Smooth muscle cell (in vitro differentiated cells): Measurements from ENCODE around the gene RABEP2. TPM values are rescaled to one million over a fixed set of nuclear protein-coding genes. Genes with fewer than 3 reads are reported as not detected.

Experiments
- DNase-seq: peaks from one replicate; lab custom pipeline; 2025; ENCODE audit not compliant: unreplicated experiment; lab: John Stamatoyannopoulos, UW
- H2AFZ ChIP-seq: fragments of 200-600 bp; sonication (generic); 2 replicates; pipeline ENCODE4 v1.6.0; 2016; ENCODE audit warnings: antibody characterized with exemption, low read depth, mild to moderate bottlenecking
- H3F3A ChIP-seq: fragments of 200-600 bp; sonication (generic); 2 replicates; pipeline ENCODE4 v1.6.0; 2017; ENCODE audit warnings: antibody characterized with exemption, low read depth
- H3K27ac ChIP-seq: fragments of 200-600 bp; sonication (generic); 2 replicates; pipeline ENCODE4 v1.5.1; 2016; ENCODE audit warnings: low read depth, mild to moderate bottlenecking
- H3K27me3 ChIP-seq: fragments of 200-600 bp; sonication (generic); 2 replicates; pipeline ENCODE4 v1.6.1; 2016; ENCODE audit warnings: low read depth, mild to moderate bottlenecking
- H3K36me3 ChIP-seq: fragments of 200-600 bp; sonication (generic); 2 replicates; pipeline ENCODE4 v1.5.1; 2016; ENCODE audit warnings: low read depth
- H3K4me1 ChIP-seq: fragments of 200-600 bp; sonication (generic); 2 replicates; pipeline ENCODE4 v1.5.1; 2016; ENCODE audit warnings: low read depth
- H3K4me2 ChIP-seq: fragments of 200-600 bp; sonication (generic); 2 replicates; pipeline ENCODE4 v1.6.0; 2016; ENCODE audit warnings: mild to moderate bottlenecking
- H3K4me3 ChIP-seq: fragments of 200-600 bp; sonication (generic); 2 replicates; pipeline ENCODE4 v1.5.1; 2016; ENCODE audit warnings: mild to moderate bottlenecking
- H3K79me2 ChIP-seq: fragments of 200-600 bp; sonication (generic); 2 replicates; pipeline ENCODE4 v1.6.0; 2016; ENCODE audit warnings: low read depth, mild to moderate bottlenecking
- H3K9ac ChIP-seq: fragments of 200-600 bp; sonication (generic); 2 replicates; pipeline ENCODE4 v1.6.0; 2016; ENCODE audit warnings: low read depth
- H3K9me3 ChIP-seq: fragments of 200-600 bp; sonication (generic); replicated peaks from 2 replicates; pipeline ENCODE4 v1.5.1; 2016; ENCODE audit warnings: low read depth
- H4K20me1 ChIP-seq: fragments of 200-600 bp; sonication (generic); 2 replicates; pipeline ENCODE4 v1.6.0; 2016; ENCODE audit warnings: low read depth
- CTCF ChIP-seq: fragments of 200-600 bp; sonication (generic); IDR thresholded peaks from 2 replicates; pipeline ENCODE4 v1.5.1; 2017; ENCODE audit warnings: borderline replicate concordance, mild to moderate bottlenecking, antibody characterized with exemption; ENCODE audit not compliant: insufficient read depth, poor library complexity, severe bottlenecking
- WGBS: methylation state at CpG from one replicate; pipeline ENCODE4 v1.1.7; 2016; ENCODE audit warnings: low lambda C conversion rate; 5-methylcytosine and 5-hydroxymethylcytosine counted together
- polyA plus RNA-seq: library from polyadenylated mRNA; unstranded; fragments of >200 nt; fragmentation: Nextera tagmentation; extraction: Ambion mirVana; gene quantifications from 2 replicates; pipeline ENCODE4 v1.2.1, GENCODE V29; 2016
- total RNA-seq: library from RNA; depleted of rRNA; stranded (reverse); fragments of >200 nt; gene quantifications from 2 replicates; pipeline ENCODE4 v1.2.3, GENCODE V29; 2014

Gene RABEP2
- total and polyA plus RNA-seq, 2 experiments from 2014 or later, result 14.7 to 16.6 TPM

GRCh38 chr16:28913946-28914724 is 10.9 kb downstream of the RABEP2 start:
- Histone ChIP-seq H3K27ac (no peak overlapping the region), H4K20me1 (no peaks in the 10 kb centered on the region), H3F3A (no peaks in the 10 kb centered on the region), H3K4me1 (no peaks in the 10 kb centered on the region), H3K27me3 (no peaks in the 10 kb centered on the region), H3K9ac (no peak overlapping the region), H3K79me2 (no peaks in the 10 kb centered on the region), H2AFZ (no peak overlapping the region), H3K9me3 (no peaks in the 10 kb centered on the region), H3K36me3 (no peaks in the 10 kb centered on the region), H3K4me3 (no peak overlapping the region), H3K4me2 (no peak overlapping the region)
- 98% methylated on average over 24 of the region's 29 CpGs for WGBS
- TF ChIP-seq CTCF, result no peak
- no peak for DNase-seq

- Histone ChIP-seq H3K4me2 (no peak overlapping the region), H3K27me3 (no peaks in the 10 kb centered on the region), H3K4me1 (no peaks in the 10 kb centered on the region), H3K4me3 (no peak overlapping the region), H2AFZ (no peak overlapping the region), H3K27ac (no peak overlapping the region), H3F3A (no peaks in the 10 kb centered on the region), H3K79me2 (no peaks in the 10 kb centered on the region), H4K20me1 (no peaks in the 10 kb centered on the region), H3K9me3 (no peaks in the 10 kb centered on the region), H3K9ac (no peak overlapping the region), H3K36me3 (no peaks in the 10 kb centered on the region)
- no peak for TF ChIP-seq CTCF
- 95% methylated on average over 12 of the region's 12 CpGs for whole genome bisulfite sequencing
- no peak for DNase-seq
Measured at GRCh38 chr16:28912558-28912957, 12.5 kb downstream of the RABEP2 start.

GRCh38 chr16:28910086-28911031 is 14.7 kb downstream of the RABEP2 start:
- no peaks in the 10 kb centered on the region for H4K20me1 ChIP-seq
- 89% methylated on average over 19 of the region's 19 CpGs for whole genome bisulfite sequencing
- no peak overlapping the region for H3K4me2 ChIP-seq
- no peak overlapping the region for H3K27ac ChIP-seq
- H3K79me2 ChIP-seq, result no peaks in the 10 kb centered on the region
- no peaks in the 10 kb centered on the region for H3K9me3 ChIP-seq
- TF ChIP-seq CTCF, result no peak
- H3F3A ChIP-seq, result no peaks in the 10 kb centered on the region
- no peak overlapping the region for H3K9ac ChIP-seq
- no peak for DNase-seq
- no peaks in the 10 kb centered on the region for H3K4me1 ChIP-seq
- no peaks in the 10 kb centered on the region for H3K36me3 ChIP-seq
- H3K4me3 ChIP-seq, result no peak overlapping the region
- no peaks in the 10 kb centered on the region for H3K27me3 ChIP-seq
- H2AFZ ChIP-seq, result no peak overlapping the region
